Measurements from ENCODE around the gene TMPRSS6. TPM values are rescaled to one million over a fixed set of nuclear protein-coding genes. Genes with fewer than 3 reads are reported as not detected.

The TMPRSS6 gene
- total RNA-seq, 1 experiment from 2014 or later, result 0.79 TPM

- peaks cover 31% of the 10 kb centered on the region for H3K4me1 ChIP-seq (replicated peaks; ENCODE audit: insufficient read depth)
- no peaks in the 10 kb centered on the region for H3K36me3 ChIP-seq (ENCODE audit: low read depth)
- DNase-seq, result no peak
- H3K27me3 ChIP-seq (ENCODE audit: insufficient read depth, low read depth), result no peaks in the 10 kb centered on the region
- H3K9me2 ChIP-seq (ENCODE audit: insufficient read depth), result no peaks in the 10 kb centered on the region
- CTCF ChIA-PET, result interaction anchor here (0.7 kb wide), 1 partner anchor 192 kb away, joined by 3 read pairs; no protein-coding TSS in a partner anchor
- intact Hi-C loops (cut with micrococcal nuclease; ENCODE audit: unreplicated experiment), result no loop called here
- no peaks in the 10 kb centered on the region for H4K20me1 ChIP-seq (ENCODE audit: insufficient read depth)
- H3K4me3 ChIP-seq, result no peak overlapping the region
- POLR2A ChIA-PET (ENCODE audit: unreplicated experiment), result interaction anchor here (0.6 kb wide), 1 partner anchor 15 kb away, joined by 5 read pairs; no protein-coding TSS in a partner anchor
- BruUV-seq (replicated peaks), result no TSS peak
- H2AFZ ChIP-seq, result no peak overlapping the region
- no peaks in the 10 kb centered on the region for H3K9me3 ChIP-seq (ENCODE audit: insufficient read depth, low read depth)
- no peak overlapping the region for H3K27ac ChIP-seq
- no peak overlapping the region for H3K4me2 ChIP-seq
- TF ChIP-seq EZH2 (IDR thresholded peaks at IDR 0.05; ENCODE audit: low read depth), result no peak
- H3F3A ChIP-seq (ENCODE audit: insufficient read depth, low read depth), result no peaks in the 10 kb centered on the region; the same call in 1 of the 2 replicates
- H3K79me2 ChIP-seq (ENCODE audit: low read depth), result no peaks in the 10 kb centered on the region
These were observed 47.7 kb downstream of the TMPRSS6 start for GRCh38 chr22:37061611-37062375.

- Histone ChIP-seq H3K36me3 (ENCODE audit: low read depth) (no peaks in the 10 kb centered on the region), H3K27ac (no peak overlapping the region), H3K4me1 (replicated peaks; ENCODE audit: insufficient read depth) (peaks cover 31% of the 10 kb centered on the region), H3K9me3 (ENCODE audit: insufficient read depth, low read depth) (no peaks in the 10 kb centered on the region), H4K20me1 (ENCODE audit: insufficient read depth) (no peaks in the 10 kb centered on the region), H3K27me3 (ENCODE audit: insufficient read depth, low read depth) (no peaks in the 10 kb centered on the region), H3K9me2 (ENCODE audit: insufficient read depth) (no peaks in the 10 kb centered on the region), H3K4me3 (no peak overlapping the region), H3K79me2 (ENCODE audit: low read depth) (no peaks in the 10 kb centered on the region), H2AFZ (no peak overlapping the region), H3K4me2 (no peak overlapping the region), H3F3A (ENCODE audit: insufficient read depth, low read depth) (no peaks in the 10 kb centered on the region; the same call in 1 of the 2 replicates)
- no peak for DNase-seq
- POLR2A ChIA-PET (ENCODE audit: unreplicated experiment), result interaction anchor here (0.6 kb wide), 1 partner anchor 15 kb away, joined by 5 read pairs; no protein-coding TSS in a partner anchor
- CTCF ChIA-PET, result no interaction called here
- intact Hi-C loops (cut with micrococcal nuclease; ENCODE audit: unreplicated experiment), result no loop called here
- TF ChIP-seq, protein P1, sequence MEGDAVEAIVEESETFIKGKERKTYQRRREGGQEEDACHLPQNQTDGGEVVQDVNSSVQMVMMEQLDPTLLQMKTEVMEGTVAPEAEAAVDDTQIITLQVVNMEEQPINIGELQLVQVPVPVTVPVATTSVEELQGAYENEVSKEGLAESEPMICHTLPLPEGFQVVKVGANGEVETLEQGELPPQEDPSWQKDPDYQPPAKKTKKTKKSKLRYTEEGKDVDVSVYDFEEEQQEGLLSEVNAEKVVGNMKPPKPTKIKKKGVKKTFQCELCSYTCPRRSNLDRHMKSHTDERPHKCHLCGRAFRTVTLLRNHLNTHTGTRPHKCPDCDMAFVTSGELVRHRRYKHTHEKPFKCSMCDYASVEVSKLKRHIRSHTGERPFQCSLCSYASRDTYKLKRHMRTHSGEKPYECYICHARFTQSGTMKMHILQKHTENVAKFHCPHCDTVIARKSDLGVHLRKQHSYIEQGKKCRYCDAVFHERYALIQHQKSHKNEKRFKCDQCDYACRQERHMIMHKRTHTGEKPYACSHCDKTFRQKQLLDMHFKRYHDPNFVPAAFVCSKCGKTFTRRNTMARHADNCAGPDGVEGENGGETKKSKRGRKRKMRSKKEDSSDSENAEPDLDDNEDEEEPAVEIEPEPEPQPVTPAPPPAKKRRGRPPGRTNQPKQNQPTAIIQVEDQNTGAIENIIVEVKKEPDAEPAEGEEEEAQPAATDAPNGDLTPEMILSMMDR (conservative IDR thresholded peaks at IDR 0.05), result no peak
- no peak for TF ChIP-seq EZH2 (IDR thresholded peaks at IDR 0.05; ENCODE audit: low read depth)
- no TSS peak for BruUV-seq (replicated peaks)
These were observed 48.5 kb downstream of the TMPRSS6 start for GRCh38 chr22:37060801-37061610.

DNA sequence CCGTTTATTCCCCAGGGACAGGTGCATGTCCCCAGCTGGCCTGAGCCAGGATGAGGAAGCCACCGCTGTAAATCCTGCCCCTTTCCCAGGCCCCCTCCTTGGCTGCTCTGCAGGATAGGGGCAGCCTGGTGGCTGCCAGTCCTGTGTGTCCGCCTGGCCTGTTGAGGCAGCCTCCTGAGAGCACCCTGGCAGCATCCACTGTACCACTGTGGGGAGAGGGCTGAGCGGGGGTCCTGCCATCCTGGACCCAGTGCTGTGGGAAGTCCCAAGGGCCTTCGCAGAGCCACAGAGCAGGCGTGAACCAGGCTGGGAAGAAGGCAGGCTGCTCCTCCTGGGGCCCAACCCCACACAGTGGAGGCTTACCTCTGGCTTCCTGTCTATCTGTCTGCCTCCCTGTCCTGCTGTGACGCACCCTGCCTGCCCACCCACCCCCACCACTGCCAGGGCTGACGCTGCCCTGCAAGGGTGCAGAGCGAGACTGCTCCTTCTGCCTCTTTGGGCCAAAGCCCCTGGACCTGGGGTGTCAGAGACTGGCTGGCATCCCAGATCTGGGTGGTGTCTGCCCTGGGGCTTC, 49.5 kb downstream of the TMPRSS6 start:
- Histone ChIP-seq H3K36me3 (ENCODE audit: low read depth) (no peaks in the 10 kb centered on the region), H3K4me1 (replicated peaks; ENCODE audit: insufficient read depth) (peaks cover 23% of the 10 kb centered on the region), H3K9me2 (ENCODE audit: insufficient read depth) (no peaks in the 10 kb centered on the region), H3K27me3 (ENCODE audit: insufficient read depth, low read depth) (no peaks in the 10 kb centered on the region), H2AFZ (no peak overlapping the region), H3F3A (ENCODE audit: insufficient read depth, low read depth) (no peaks in the 10 kb centered on the region; the same call in 1 of the 2 replicates), H4K20me1 (ENCODE audit: insufficient read depth) (no peaks in the 10 kb centered on the region), H3K4me3 (no peak overlapping the region), H3K9me3 (ENCODE audit: insufficient read depth, low read depth) (no peaks in the 10 kb centered on the region), H3K27ac (no peak overlapping the region), H3K79me2 (ENCODE audit: low read depth) (no peaks in the 10 kb centered on the region), H3K4me2 (no peak overlapping the region)
- POLR2A ChIA-PET (ENCODE audit: unreplicated experiment), result no interaction called here
- no peak for DNase-seq
- BruUV-seq (replicated peaks), result no TSS peak
- CTCF ChIA-PET, result no interaction called here
- no peak for TF ChIP-seq EZH2 (IDR thresholded peaks at IDR 0.05; ENCODE audit: low read depth)
- TF ChIP-seq, protein P1 (conservative IDR thresholded peaks at IDR 0.05), result no peak
- intact Hi-C loops (cut with micrococcal nuclease; ENCODE audit: unreplicated experiment), result no loop called here
